HepG2 (cell line): ENCODE measurements around the gene TPGS1. TPM values are rescaled to one million over a fixed set of nuclear protein-coding genes. Genes with fewer than 3 reads are reported as not detected.

Experiments used
- AGO2 ChIP-seq: fragments of 200-400 bp; formaldehyde crosslinking; optimal IDR thresholded peaks from 2 replicates; pipeline ENCODE3; 2017; ENCODE audit warnings: mild to moderate bottlenecking, low read depth, low read length, moderate library complexity
- ASH2L ChIP-seq: fragments of 300-600, 200-600 bp; sonication (generic); IDR thresholded peaks from 2 replicates; pipeline ENCODE4 v1.7.0; 2017; ENCODE audit warnings: low read depth, mild to moderate bottlenecking, moderate library complexity, mixed read lengths, low read length; ENCODE audit not compliant: insufficient read length
- MNT ChIP-seq: fragments of 450-650 bp; IDR thresholded peaks from 2 replicates; pipeline ENCODE4 v1.6.1; 2016
- TOPORS ChIP-seq: sonication (generic); formaldehyde crosslinking; IDR thresholded peaks from 2 replicates; pipeline ENCODE4 v1.8.0; 2023; ENCODE audit warnings: mild to moderate bottlenecking, missing genetic modification reagents
- XRCC5 ChIP-seq: fragments of 200-400 bp; formaldehyde crosslinking; optimal IDR thresholded peaks from 2 replicates; pipeline ENCODE3; 2017; ENCODE audit warnings: mild to moderate bottlenecking, low read length
- ZBED4 ChIP-seq: sonication (generic); formaldehyde crosslinking; IDR thresholded peaks from 2 replicates; pipeline ENCODE4 v1.4.0; 2020; ENCODE audit warnings: missing genetic modification reagents, borderline replicate concordance
- ZFP1 ChIP-seq: IDR thresholded peaks from 2 replicates; pipeline ENCODE4 v1.6.1; 2016
- ZNF205 ChIP-seq: IDR thresholded peaks from 2 replicates; pipeline ENCODE4 v1.6.1; 2018; ENCODE audit warnings: missing biosample characterization, missing genetic modification reagents
- ZNF639 ChIP-seq: conservative IDR thresholded peaks from 2 replicates; pipeline ENCODE4 v1.6.1; 2018; ENCODE audit warnings: missing genetic modification reagents
- ZNF883 ChIP-seq: sonication (generic); formaldehyde crosslinking; IDR thresholded peaks from 2 replicates; pipeline ENCODE4 v1.5.1; 2020; ENCODE audit warnings: mild to moderate bottlenecking, missing genetic modification reagents; ENCODE audit errors: not compliant biosample characterization
- polyA plus RNA-seq, 8 experiments: library from polyadenylated mRNA; depleted of rRNA in 3 of 8; stranded (reverse) in 7 of 8; unstranded in 1 of 8; fragments of >200 nt; fragmentation: Illumina TruSeq in 4 of 8; extraction: Trizol in 4 of 8; gene quantifications; 2 replicates each; pipeline versions ENCODE4 v1.2.1 to v1.2.3, GENCODE V29; 2011 to 2016; ENCODE audit warnings: low read depth in 4 of 8, missing spikeins in 1 of 8, mixed read lengths in 1 of 8; ENCODE audit not compliant: insufficient read depth in 1 of 8
- total RNA-seq, 5 experiments: library from RNA; depleted of rRNA; stranded (reverse); fragments of >200 nt; fragmentation: Illumina TruSeq; extraction: Trizol; gene quantifications; 2 replicates each; pipeline ENCODE4 v1.2.3, GENCODE V29; 2016; ENCODE audit warnings: low read depth in 1 of 5
- TF ChIP-seq, protein P1 (sequence below): sonication (generic); formaldehyde crosslinking; IDR thresholded peaks from one replicate; pipeline ENCODE4 v1.5.1; 2020; ENCODE audit warnings: mild to moderate bottlenecking, missing genetic modification reagents; ENCODE audit errors: not compliant biosample characterization

The TPGS1 gene
- total and polyA plus RNA-seq, 2 of the 13 experiments (the other 11 are each of a cell fraction or from before 2014, with no cell fraction given), result 1.1 to 6.2 TPM

DNA sequence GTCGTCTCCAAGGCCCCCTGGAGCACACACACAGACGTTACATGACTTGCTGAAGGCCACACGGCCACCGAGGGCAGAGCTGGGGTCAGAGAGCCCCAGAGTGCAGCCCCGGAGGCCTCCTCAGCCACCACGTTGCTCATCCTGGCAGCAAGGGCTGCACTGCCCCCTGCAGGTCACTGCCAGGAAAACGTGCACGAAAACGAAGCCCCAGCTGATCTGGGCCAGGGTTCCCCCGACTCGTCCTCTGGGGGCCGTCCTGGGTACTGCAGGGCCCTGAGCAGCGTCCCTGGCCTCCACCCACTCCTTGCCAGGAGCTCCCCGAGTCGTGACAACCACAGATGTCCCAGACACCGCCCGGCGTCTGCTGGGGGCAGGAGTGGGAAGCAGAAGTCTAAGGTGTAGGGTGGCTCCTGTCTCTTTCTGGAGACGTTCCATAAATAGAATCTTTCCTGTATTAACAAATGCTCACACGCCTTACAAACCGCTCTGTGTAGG lies 3.4 kb downstream of the TPGS1 start (continued):
- TF ChIP-seq, protein P1, sequence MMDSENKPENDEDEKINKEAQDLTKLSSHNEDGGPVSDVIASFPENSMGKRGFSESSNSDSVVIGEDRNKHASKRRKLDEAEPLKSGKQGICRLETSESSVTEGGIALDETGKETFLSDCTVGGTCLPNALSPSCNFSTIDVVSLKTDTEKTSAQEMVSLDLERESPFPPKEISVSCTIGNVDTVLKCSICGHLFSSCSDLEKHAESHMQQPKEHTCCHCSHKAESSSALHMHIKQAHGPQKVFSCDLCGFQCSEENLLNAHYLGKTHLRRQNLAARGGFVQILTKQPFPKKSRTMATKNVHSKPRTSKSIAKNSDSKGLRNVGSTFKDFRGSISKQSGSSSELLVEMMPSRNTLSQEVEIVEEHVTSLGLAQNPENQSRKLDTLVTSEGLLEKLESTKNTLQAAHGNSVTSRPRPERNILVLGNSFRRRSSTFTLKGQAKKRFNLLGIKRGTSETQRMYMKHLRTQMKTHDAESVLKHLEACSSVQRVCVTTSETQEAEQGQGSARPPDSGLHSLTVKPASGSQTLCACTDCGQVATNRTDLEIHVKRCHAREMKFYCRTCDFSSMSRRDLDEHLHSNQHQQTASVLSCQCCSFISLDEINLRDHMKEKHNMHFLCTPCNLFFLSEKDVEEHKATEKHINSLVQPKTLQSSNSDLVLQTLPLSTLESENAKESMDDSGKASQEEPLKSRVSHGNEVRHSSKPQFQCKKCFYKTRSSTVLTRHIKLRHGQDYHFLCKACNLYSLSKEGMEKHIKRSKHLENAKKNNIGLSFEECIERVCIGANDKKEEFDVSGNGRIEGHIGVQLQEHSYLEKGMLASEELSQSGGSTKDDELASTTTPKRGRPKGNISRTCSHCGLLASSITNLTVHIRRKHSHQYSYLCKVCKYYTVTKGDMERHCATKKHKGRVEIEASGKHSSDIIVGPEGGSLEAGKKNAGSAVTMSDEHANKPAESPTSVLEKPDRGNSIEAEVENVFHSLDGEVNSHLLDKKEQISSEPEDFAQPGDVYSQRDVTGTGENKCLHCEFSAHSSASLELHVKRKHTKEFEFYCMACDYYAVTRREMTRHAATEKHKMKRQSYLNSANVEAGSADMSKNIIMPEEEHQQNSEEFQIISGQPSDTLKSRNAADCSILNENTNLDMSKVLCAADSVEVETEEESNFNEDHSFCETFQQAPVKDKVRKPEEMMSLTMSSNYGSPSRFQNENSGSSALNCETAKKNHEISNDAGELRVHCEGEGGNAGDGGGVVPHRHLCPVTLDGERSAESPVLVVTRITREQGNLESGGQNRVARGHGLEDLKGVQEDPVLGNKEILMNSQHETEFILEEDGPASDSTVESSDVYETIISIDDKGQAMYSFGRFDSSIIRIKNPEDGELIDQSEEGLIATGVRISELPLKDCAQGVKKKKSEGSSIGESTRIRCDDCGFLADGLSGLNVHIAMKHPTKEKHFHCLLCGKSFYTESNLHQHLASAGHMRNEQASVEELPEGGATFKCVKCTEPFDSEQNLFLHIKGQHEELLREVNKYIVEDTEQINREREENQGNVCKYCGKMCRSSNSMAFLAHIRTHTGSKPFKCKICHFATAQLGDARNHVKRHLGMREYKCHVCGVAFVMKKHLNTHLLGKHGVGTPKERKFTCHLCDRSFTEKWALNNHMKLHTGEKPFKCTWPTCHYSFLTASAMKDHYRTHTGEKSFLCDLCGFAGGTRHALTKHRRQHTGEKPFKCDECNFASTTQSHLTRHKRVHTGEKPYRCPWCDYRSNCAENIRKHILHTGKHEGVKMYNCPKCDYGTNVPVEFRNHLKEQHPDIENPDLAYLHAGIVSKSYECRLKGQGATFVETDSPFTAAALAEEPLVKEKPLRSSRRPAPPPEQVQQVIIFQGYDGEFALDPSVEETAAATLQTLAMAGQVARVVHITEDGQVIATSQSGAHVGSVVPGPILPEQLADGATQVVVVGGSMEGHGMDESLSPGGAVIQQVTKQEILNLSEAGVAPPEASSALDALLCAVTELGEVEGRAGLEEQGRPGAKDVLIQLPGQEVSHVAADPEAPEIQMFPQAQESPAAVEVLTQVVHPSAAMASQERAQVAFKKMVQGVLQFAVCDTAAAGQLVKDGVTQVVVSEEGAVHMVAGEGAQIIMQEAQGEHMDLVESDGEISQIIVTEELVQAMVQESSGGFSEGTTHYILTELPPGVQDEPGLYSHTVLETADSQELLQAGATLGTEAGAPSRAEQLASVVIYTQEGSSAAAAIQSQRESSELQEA (CRISPR knock-in tag), result no peak
- peak; percentile 73; the same call in 1 of the 2 replicates for TF ChIP-seq ZNF205
- peak; percentile 55 for TF ChIP-seq AGO2
- TF ChIP-seq TOPORS (CRISPR knock-in tag), result no peak
- peak; percentile 92; the same call in 1 of the 2 replicates for TF ChIP-seq ZBED4 (CRISPR knock-in tag)
- TF ChIP-seq ZFP1 (CRISPR knock-in tag), result 0 out of 2 replicates have a peak, but pooled peaks have one; percentile 61
- peak; percentile 97 for TF ChIP-seq XRCC5
- peak; percentile 28 for TF ChIP-seq ZNF883
- TF ChIP-seq ZNF639 (CRISPR knock-in tag), result 0 out of 2 replicates have a peak, but pooled peaks have one; percentile 39
- no peak for TF ChIP-seq ASH2L
- TF ChIP-seq MNT, result 0 out of 2 replicates have a peak, but pooled peaks have one; percentile 15
